Smooth muscle cell (in vitro differentiated cells): ENCODE results near the gene TOMM5. TPM values are rescaled to one million over a fixed set of nuclear protein-coding genes. Genes with fewer than 3 reads are reported as not detected.

Experiments
- DNase-seq: peaks from one replicate; lab custom pipeline; 2025; ENCODE audit not compliant: unreplicated experiment; lab: John Stamatoyannopoulos, UW
- H2AFZ ChIP-seq: fragments of 200-600 bp; sonication (generic); 2 replicates; pipeline ENCODE4 v1.6.0; 2016; ENCODE audit warnings: antibody characterized with exemption, low read depth, mild to moderate bottlenecking
- H3F3A ChIP-seq: fragments of 200-600 bp; sonication (generic); 2 replicates; pipeline ENCODE4 v1.6.0; 2017; ENCODE audit warnings: antibody characterized with exemption, low read depth
- H3K27ac ChIP-seq: fragments of 200-600 bp; sonication (generic); 2 replicates; pipeline ENCODE4 v1.5.1; 2016; ENCODE audit warnings: low read depth, mild to moderate bottlenecking
- H3K27me3 ChIP-seq: fragments of 200-600 bp; sonication (generic); 2 replicates; pipeline ENCODE4 v1.6.1; 2016; ENCODE audit warnings: low read depth, mild to moderate bottlenecking
- H3K36me3 ChIP-seq: fragments of 200-600 bp; sonication (generic); 2 replicates; pipeline ENCODE4 v1.5.1; 2016; ENCODE audit warnings: low read depth
- H3K4me1 ChIP-seq: fragments of 200-600 bp; sonication (generic); 2 replicates; pipeline ENCODE4 v1.5.1; 2016; ENCODE audit warnings: low read depth
- H3K4me2 ChIP-seq: fragments of 200-600 bp; sonication (generic); 2 replicates; pipeline ENCODE4 v1.6.0; 2016; ENCODE audit warnings: mild to moderate bottlenecking
- H3K4me3 ChIP-seq: fragments of 200-600 bp; sonication (generic); 2 replicates; pipeline ENCODE4 v1.5.1; 2016; ENCODE audit warnings: mild to moderate bottlenecking
- H3K79me2 ChIP-seq: fragments of 200-600 bp; sonication (generic); 2 replicates; pipeline ENCODE4 v1.6.0; 2016; ENCODE audit warnings: low read depth, mild to moderate bottlenecking
- H3K9ac ChIP-seq: fragments of 200-600 bp; sonication (generic); 2 replicates; pipeline ENCODE4 v1.6.0; 2016; ENCODE audit warnings: low read depth
- H3K9me3 ChIP-seq: fragments of 200-600 bp; sonication (generic); replicated peaks from 2 replicates; pipeline ENCODE4 v1.5.1; 2016; ENCODE audit warnings: low read depth
- H4K20me1 ChIP-seq: fragments of 200-600 bp; sonication (generic); 2 replicates; pipeline ENCODE4 v1.6.0; 2016; ENCODE audit warnings: low read depth
- CTCF ChIP-seq: fragments of 200-600 bp; sonication (generic); IDR thresholded peaks from 2 replicates; pipeline ENCODE4 v1.5.1; 2017; ENCODE audit warnings: borderline replicate concordance, mild to moderate bottlenecking, antibody characterized with exemption; ENCODE audit not compliant: insufficient read depth, poor library complexity, severe bottlenecking
- WGBS: methylation state at CpG from one replicate; pipeline ENCODE4 v1.1.7; 2016; ENCODE audit warnings: low lambda C conversion rate; 5-methylcytosine and 5-hydroxymethylcytosine counted together
- polyA plus RNA-seq: library from polyadenylated mRNA; unstranded; fragments of >200 nt; fragmentation: Nextera tagmentation; extraction: Ambion mirVana; gene quantifications from 2 replicates; pipeline ENCODE4 v1.2.1, GENCODE V29; 2016
- total RNA-seq: library from RNA; depleted of rRNA; stranded (reverse); fragments of >200 nt; gene quantifications from 2 replicates; pipeline ENCODE4 v1.2.3, GENCODE V29; 2014

TOMM5 gene
- total and polyA plus RNA-seq, 2 experiments from 2014 or later = 194 to 296 TPM

- H3K9me3 ChIP-seq = no peaks in the 10 kb centered on the region
- 98% methylated on average over 4 of the region's 4 CpGs for WGBS
- H3K27me3 ChIP-seq = no peaks in the 10 kb centered on the region
- H3F3A ChIP-seq = no peaks in the 10 kb centered on the region
- no peak for DNase-seq
- no peak overlapping the region for H3K9ac ChIP-seq
- TF ChIP-seq CTCF = no peak
- H3K27ac ChIP-seq = no peak overlapping the region
- no peak overlapping the region for H3K4me2 ChIP-seq
- no peak overlapping the region for H3K4me3 ChIP-seq
- H3K36me3 ChIP-seq = no peaks in the 10 kb centered on the region
- H3K4me1 ChIP-seq = no peaks in the 10 kb centered on the region
- peaks cover 10% of the 10 kb centered on the region for H4K20me1 ChIP-seq
- H2AFZ ChIP-seq = no peak overlapping the region
- peaks cover 7% of the 10 kb centered on the region for H3K79me2 ChIP-seq
Observed at GRCh38 chr9:37564916-37565315, 27.5 kb downstream of the TOMM5 start.

DNA sequence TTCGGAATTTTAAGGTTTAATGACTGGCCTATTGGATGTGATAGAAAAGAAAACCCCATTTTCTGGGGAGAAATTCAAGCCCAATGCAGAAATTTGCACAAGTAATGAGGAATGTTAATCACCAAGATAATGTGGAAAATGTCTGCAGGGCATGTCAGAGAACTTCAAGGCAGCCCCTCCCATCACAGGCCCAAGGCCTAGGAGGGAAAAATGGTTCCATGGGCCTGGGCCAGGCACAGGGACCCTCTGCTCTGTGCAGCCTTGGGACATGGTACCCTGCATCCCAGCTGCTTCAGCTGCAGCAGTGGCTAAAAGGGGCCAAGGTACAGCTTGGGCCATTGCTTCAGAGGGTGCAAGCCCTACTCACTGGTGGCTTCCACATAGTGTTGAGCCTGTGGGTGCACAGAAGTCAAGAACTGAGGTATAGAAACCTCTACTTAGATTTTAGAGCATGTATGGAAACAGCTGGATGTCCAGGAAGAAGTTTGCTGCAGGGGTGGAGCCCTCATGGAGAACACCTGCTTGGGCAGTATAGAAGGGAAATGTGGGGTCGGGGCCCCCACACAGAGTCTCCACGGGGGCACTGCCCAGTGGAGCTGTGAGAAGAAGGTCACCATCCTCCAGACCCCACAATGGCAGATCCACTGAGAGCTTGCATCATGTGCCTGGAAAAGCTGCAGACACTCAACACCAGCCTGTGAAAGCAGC, 28.4 kb downstream of the TOMM5 start:
- no peak for DNase-seq
- no peak overlapping the region for H2AFZ ChIP-seq
- no peak overlapping the region for H3K4me2 ChIP-seq
- WGBS = 64% methylated on average over 3 of the region's 3 CpGs
- H3K79me2 ChIP-seq = peaks cover under 1% of the 10 kb centered on the region
- H3F3A ChIP-seq = no peaks in the 10 kb centered on the region
- H3K4me3 ChIP-seq = no peak overlapping the region
- H3K27ac ChIP-seq = no peak overlapping the region
- H3K36me3 ChIP-seq = no peaks in the 10 kb centered on the region
- no peaks in the 10 kb centered on the region for H3K9me3 ChIP-seq
- no peaks in the 10 kb centered on the region for H3K4me1 ChIP-seq
- no peaks in the 10 kb centered on the region for H3K27me3 ChIP-seq
- H4K20me1 ChIP-seq = peaks cover 9% of the 10 kb centered on the region
- TF ChIP-seq CTCF = no peak
- H3K9ac ChIP-seq = no peak overlapping the region

GRCh38 chr9:37562826-37563225, 29.6 kb downstream of the TOMM5 start:
- no peak overlapping the region for H3K4me3 ChIP-seq

More at GRCh38 chr9:37562826-37563225, 29.6 kb downstream of the TOMM5 start:
- no peaks in the 10 kb centered on the region for H3K27me3 ChIP-seq
- DNase-seq = no peak
- WGBS = 86% methylated on average over 1 of the region's 1 CpG
- H3K4me2 ChIP-seq = no peak overlapping the region
- TF ChIP-seq CTCF = no peak
- no peak overlapping the region for H3K27ac ChIP-seq
- no peaks in the 10 kb centered on the region for H3F3A ChIP-seq
- no peaks in the 10 kb centered on the region for H3K4me1 ChIP-seq
- no peaks in the 10 kb centered on the region for H3K36me3 ChIP-seq
- no peak overlapping the region for H2AFZ ChIP-seq
- no peaks in the 10 kb centered on the region for H4K20me1 ChIP-seq
- no peaks in the 10 kb centered on the region for H3K9me3 ChIP-seq
- H3K79me2 ChIP-seq = no peaks in the 10 kb centered on the region
- no peak overlapping the region for H3K9ac ChIP-seq
